GM12875 (cell line): ENCODE results near the gene SLX4.
"Not testable (repeated sequence)": the region's sequence is repeated elsewhere in the genome, so short reads cannot be mapped to it uniquely, and the experiment has no call there.

ENCODE experiments used
- H3K4me3 ChIP-seq: one replicate; pipeline ENCODE4 v1.5.1; 2011; ENCODE audit warnings: low read depth, low read length, control low read depth
- CTCF ChIP-seq: IDR thresholded peaks from 2 replicates; pipeline ENCODE4 v1.5.1; 2011; ENCODE audit warnings: low read depth, mild to moderate bottlenecking, control low read depth, inconsistent platforms, low read length, moderate library complexity, borderline replicate concordance; ENCODE audit not compliant: insufficient read depth

The SLX4 gene

GRCh38 chr16:3611146-3611975 lies at the start of gene SLX4:
SLX4 (minus strand) TSS chr16:3611606; CDS start chr16:3608964, 2,642 bp downstream.
- peak within 1 kb of the TSS; percentile 91 for H3K4me3 ChIP-seq
- no peak for TF ChIP-seq CTCF

- no peak overlapping the region for H3K4me3 ChIP-seq
- TF ChIP-seq CTCF, result no peak
Observed at GRCh38 chr16:3659251-3659650, 47.8 kb upstream of the SLX4 start.

GRCh38 chr16:3656491-3657468 lies 45.4 kb upstream of the SLX4 start:
- H3K4me3 ChIP-seq, result no peak overlapping the region

GRCh38 chr16:3656160-3656490 lies 44.7 kb upstream of the SLX4 start:
- H3K4me3 ChIP-seq, result not testable (repeated sequence)

More at GRCh38 chr16:3656491-3657468, 45.4 kb upstream of the SLX4 start:
- no peak for TF ChIP-seq CTCF

- TF ChIP-seq CTCF, result no peak
Observed at GRCh38 chr16:3655396-3656159, 44.2 kb upstream of the SLX4 start.

GRCh38 chr16:3655030-3655395 lies 43.6 kb upstream of the SLX4 start:
- TF ChIP-seq CTCF, result no peak
- no peak overlapping the region for H3K4me3 ChIP-seq

More at GRCh38 chr16:3655396-3656159, 44.2 kb upstream of the SLX4 start:
- no peak overlapping the region for H3K4me3 ChIP-seq
